A549 (cell line): ENCODE measurements around the gene PTMS.

ENCODE experiments used
- CTCF ChIP-seq: fragments of >200 bp; sonication (Bioruptor Twin); formaldehyde crosslinking; IDR thresholded peaks from 3 replicates; pipeline ENCODE4 v1.5.1; 2016
- HOXA7 ChIP-seq: fragments of 250-450 bp; sonication (Bioruptor Pico); IDR thresholded peaks from 2 replicates; pipeline ENCODE4 v1.5.0; 2020; ENCODE audit warnings: mild to moderate bottlenecking, moderate library complexity

- TF ChIP-seq CTCF (no peak), HOXA7 (CRISPR knock-in tag) (no peak)
These were observed 29.4 kb upstream of the PTMS start for GRCh38 chr12:6736754-6737153.
